Epithelial cell of esophagus (primary cell): ENCODE data around the gene HLA-E.
"Not testable (repeated sequence)": the region's sequence is repeated elsewhere in the genome, so short reads cannot be mapped to it uniquely, and the experiment has no call there.

Experiments
- DNase-seq: peaks from one replicate; pipeline ENCODE4 v3.0.0; 2010; ENCODE audit warnings: low read depth
- H3K4me3 ChIP-seq: 2 replicates; pipeline ENCODE4 v1.5.1; 2011; ENCODE audit warnings: mild to moderate bottlenecking, low read length, control low read depth
- TF ChIP-seq, protein P1 (sequence below): IDR thresholded peaks from 2 replicates; pipeline ENCODE4 v1.5.1; 2011; ENCODE audit warnings: low read depth, mild to moderate bottlenecking, low read length, control low read depth, inconsistent platforms; ENCODE audit not compliant: insufficient read depth; ENCODE audit errors: missing control alignments

HLA-E gene

GRCh38 chr6:30491991-30492952, 3.0 kb downstream of the HLA-E start:
- no peak overlapping the region for H3K4me3 ChIP-seq
- DNase-seq, result no peak
- TF ChIP-seq, protein P1, sequence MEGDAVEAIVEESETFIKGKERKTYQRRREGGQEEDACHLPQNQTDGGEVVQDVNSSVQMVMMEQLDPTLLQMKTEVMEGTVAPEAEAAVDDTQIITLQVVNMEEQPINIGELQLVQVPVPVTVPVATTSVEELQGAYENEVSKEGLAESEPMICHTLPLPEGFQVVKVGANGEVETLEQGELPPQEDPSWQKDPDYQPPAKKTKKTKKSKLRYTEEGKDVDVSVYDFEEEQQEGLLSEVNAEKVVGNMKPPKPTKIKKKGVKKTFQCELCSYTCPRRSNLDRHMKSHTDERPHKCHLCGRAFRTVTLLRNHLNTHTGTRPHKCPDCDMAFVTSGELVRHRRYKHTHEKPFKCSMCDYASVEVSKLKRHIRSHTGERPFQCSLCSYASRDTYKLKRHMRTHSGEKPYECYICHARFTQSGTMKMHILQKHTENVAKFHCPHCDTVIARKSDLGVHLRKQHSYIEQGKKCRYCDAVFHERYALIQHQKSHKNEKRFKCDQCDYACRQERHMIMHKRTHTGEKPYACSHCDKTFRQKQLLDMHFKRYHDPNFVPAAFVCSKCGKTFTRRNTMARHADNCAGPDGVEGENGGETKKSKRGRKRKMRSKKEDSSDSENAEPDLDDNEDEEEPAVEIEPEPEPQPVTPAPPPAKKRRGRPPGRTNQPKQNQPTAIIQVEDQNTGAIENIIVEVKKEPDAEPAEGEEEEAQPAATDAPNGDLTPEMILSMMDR, result no peak

DNA sequence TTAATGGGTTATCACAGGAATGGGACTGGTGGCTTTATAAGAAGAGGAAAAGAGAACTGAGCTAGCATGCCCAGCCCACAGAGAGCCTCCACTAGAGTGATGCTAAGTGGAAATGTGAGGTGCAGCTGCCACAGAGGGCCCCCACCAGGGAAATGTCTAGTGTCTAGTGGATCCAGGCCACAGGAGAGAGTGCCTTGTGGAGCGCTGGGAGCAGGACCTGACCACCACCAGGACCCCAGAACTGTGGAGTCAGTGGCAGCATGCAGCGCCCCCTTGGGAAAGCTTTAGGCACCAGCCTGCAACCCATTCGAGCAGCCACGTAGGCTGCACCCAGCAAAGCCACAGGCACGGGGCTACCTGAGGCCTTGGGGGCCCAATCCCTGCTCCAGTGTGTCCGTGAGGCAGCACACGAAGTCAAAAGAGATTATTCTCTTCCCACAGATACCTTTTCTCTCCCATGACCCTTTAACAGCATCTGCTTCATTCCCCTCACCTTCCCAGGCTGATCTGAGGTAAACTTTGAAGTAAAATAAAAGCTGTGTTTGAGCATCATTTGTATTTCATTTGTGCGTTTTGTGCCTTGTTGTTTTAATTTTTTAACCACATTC, 4.4 kb downstream of the HLA-E start:
- no peak overlapping the region for H3K4me3 ChIP-seq
- DNase-seq, result no peak
- TF ChIP-seq, protein P1, result peak; percentile 8

DNA sequence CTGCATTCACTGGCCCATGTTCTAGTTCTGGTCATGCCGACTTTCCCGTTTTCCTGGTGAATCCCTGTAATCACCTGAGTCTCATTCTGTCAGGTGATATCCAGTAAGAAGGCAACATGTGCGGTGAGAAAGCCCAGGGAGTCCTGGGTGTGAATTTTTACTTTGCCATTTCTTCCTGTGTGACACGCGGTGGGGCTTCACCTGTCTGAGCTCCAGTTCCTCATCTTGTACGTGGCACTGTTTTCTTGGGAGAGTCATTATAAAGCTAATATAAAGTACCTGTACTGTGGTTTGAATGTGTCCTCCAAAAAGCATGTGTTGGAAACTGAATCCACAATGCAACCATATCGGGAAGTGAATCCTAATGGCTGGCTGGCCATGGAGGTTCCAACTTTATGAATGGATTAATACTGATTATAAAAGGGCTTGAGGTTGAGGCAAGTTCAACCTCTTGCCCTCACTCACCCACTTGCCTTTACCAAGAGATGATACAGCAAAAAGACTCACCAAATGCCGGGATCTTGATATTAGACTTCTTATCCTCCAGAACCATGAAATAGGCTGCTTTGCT, 5.1 kb downstream of the HLA-E start:
- H3K4me3 ChIP-seq, result no peak overlapping the region
- TF ChIP-seq, protein P1, result no peak
- no peak for DNase-seq

GRCh38 chr6:30495060-30495459, 5.8 kb downstream of the HLA-E start:
- not testable (repeated sequence) for H3K4me3 ChIP-seq, DNase-seq

GRCh38 chr6:30495993-30496392, 6.7 kb downstream of the HLA-E start:
- DNase-seq, result no peak
- H3K4me3 ChIP-seq, result no peak overlapping the region
- TF ChIP-seq, protein P1, result no peak

- not testable (repeated sequence) for H3K4me3 ChIP-seq, DNase-seq
These were observed 7.9 kb downstream of the HLA-E start for GRCh38 chr6:30497261-30497599.

DNA sequence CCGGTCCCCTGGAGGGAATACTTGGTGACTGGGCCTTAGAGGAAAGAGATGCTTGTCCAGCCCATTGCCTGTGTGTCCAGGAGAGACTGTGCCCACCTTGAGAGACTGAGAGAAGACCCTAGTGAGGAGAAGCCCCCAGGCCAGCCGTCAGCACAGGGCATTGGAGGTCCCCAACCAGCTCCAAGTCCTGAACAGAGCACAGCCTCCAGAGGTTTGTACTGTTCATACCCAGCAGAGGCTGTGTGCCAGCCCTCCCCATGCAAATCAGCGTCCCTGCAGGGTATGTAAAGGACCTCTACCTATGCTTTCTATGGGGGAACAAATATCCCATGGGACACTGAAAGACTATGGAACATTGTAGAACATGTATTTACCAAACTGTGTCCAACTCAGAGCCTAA, 8.4 kb downstream of the HLA-E start:
- H3K4me3 ChIP-seq, result no peak overlapping the region
- DNase-seq, result no peak
- TF ChIP-seq, protein P1, result no peak

- DNase-seq, H3K4me3 ChIP-seq: not testable (repeated sequence)
These were observed 9.4 kb downstream of the HLA-E start for GRCh38 chr6:30498705-30499104.
